HG02588 (cell line): ENCODE results near the gene ISOC1.

ENCODE experiments used
- ATAC-seq: cut with Tn5 transposase; IDR thresholded peaks from one replicate; pipeline ENCODE4 v1.9.1; 2021; ENCODE audit warnings: mild to moderate bottlenecking, moderate library complexity; ENCODE audit not compliant: unreplicated experiment

The ISOC1 gene

DNA sequence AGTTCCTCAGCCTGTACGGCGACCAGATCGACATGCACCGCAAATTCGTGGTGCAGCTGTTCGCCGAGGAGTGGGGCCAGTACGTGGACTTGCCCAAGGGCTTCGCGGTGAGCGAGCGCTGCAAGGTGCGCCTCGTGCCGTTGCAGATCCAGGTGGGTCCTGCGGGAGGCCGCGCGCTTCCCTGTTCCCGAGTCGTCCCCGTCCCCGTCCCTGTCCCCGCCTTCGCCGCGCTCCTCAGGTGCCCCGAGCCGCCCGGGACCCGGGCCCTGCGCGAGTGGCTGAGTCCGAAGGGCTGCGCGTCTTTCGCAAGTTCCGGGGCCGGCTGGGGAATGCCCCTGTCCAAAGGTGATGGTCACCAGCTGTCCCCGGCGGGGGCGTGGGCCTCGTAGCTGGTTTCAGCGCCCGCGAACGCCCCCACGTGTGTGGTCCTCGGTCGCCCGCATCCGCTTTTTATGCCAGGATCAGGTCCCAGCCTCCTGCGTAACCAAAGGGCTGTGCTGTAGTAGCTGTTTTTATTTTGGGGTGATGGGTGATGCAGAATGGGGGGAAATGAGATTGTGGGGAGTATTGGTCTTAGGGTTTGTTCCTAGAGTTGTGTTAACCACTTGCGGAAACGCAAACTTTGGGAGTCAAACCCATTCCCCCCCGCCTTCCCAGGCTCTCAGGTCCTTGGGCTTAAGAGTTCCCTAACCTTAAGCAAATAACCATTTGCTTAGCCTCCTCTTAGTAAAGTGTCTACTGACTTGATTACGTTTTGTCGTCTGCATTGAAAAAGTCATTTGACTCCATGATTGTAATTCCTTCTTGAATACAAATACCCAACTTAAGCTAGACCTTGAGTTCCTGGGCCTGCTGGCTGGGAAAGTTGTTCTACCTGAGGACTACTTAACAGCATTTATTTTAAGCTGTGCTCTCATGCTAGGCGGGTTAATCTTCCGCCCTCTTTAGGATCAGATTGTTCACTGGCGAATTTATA, 663 bp downstream of the ISOC1 start:
- ATAC-seq, result peak; percentile 47

DNA sequence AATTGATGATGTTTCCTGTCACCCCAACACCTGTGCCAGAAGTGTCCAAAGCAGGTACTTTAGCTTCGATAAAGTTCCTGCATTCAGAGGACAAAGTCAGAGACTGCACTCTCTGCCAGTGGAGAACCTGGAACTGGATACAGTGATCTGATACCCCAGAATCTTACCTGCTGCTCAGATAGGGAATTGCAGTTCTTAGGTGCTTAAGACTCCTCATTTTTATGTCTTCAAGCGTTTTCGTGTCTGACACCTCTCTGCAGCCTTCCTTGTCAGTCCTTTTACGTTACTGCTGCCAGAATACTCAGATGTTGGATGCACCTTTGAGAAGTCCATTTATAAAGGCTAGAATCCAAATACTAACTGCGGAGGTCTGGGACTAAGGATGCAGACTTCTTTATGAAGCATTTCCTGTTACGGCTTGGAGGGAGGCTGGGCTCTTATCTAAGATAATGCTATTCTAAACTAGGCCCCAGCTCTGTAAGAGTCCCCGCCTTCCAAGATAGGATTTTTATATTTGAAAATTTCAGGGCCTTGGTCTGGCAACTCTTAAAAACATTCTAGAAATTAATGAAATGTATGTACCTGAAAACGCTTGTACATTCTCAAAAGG, 1.9 kb downstream of the ISOC1 start:
- ATAC-seq, result no peak

DNA sequence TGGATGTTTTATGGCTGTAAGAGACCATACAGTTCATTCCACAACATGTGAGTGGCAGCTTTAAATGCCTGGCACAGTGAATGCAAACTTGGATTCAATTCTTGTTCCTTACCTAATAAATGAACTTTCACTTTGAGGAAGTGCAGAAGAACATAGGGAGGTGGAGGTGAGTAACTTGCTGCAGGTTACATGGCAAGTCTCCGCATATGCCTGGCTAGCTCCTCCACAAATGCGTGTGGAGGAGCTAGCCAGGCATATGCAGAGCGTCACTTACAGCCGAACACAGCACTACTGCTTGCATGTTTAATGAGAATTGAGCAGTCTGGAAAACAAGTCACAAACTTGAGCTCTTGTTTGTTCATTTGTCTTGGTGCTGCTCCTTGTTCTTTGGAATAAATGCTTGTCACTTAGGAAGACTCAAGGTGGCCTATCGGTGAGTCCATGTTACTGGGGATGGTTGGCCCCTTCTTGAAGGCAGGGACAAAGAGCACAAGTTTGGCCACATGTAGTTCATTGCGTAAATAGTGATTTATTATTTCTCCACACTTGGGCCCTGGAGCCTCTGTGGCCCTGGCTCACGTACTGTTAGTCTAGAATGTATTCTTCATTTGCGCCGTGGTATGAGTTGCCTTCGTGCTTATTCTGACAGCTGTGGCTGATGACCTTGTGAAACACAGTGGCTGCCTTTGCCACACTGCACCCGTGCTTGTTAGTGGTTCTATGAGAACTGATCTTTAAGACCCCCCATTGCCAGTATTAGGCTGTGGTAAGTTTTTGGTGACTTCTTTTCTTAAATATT, 3.1 kb downstream of the ISOC1 start:
- ATAC-seq, result no peak

DNA sequence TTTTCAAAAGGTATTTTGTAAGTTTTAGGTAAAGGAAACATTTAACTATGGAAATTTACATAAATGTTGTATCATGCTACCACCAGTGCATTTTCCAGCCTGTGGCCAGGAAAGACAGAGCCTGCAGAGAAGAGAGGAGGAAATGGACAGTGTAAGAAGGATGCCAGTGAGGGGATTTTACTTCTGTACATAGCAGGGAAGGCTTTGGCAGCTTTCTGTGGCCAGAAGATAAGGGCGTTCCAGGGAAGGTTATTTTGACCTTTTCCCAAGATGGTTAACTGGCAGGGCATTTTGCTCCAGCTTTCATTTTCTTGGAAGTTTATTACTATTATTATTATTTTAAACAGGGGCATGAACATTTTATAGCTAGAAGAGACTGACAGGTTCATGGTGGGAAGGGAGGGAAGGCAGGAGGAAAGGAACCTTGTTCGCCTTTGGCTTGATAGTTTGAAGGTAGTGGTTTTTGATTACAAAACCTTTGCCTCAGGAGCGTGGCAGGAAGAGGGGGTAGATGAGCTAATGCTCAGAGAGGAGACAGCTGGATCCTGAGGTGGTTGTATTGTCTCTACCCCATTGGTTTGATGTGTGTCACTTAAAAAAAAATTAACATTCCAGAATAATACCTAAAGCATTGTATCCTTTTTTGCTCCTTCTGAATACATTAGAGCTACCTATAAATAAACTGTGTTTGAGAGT, 4.1 kb downstream of the ISOC1 start:
- no peak for ATAC-seq

DNA sequence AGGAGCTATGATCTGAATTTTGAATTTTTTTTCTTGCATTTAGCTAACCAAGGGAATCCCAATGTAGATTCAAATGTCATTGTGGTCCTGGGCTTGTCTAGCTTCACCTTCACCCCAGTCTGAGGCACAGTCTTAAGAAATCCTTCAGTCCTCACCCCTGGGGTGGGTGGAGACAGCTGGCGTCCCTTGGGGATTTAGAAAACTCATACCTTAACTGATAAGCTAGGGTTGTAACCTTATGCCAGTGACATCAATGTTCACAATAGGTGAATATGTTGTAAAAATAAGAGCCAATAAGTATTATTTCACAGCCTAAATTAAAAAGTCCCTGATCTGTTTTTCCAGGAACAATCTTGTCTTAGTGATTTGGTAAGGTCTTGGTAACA, 4.6 kb downstream of the ISOC1 start:
- ATAC-seq, result no peak

DNA sequence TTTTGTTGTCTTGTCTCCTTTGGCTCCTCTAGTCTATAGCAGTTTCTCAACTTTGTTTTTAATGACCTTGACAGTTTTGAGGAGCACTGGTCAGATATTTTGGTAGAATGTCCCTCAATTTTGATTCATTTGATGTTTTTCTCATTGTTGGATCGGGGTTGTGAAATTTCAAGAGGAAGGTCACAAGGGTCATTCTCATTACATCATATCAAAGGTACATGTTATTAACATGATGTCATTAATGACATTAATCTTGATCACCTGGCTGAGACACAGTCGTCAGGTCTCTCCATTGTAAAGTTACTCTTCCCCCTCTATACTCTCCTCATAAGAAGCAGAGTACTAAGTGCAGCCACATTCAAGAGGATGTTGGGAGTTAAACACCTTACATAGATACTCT, 7.2 kb downstream of the ISOC1 start:
- ATAC-seq, result no peak

DNA sequence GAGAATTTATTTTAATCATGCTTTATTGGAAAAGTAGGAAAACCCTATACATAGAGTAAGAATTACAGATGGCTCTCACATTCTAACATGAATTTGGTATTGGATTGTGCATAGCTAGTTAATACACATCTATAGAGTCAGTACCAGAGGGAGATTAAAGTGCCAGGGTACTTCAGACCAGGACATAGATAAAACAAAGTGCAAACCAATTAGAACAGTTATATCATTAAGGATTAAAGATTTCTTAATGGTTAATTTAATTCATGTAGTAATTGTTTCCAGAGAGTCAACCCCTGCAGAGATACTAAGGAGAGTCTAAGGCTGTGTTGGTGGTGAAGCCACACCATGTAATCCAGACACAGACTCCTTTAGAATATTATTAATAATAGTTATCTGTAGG, 8.8 kb downstream of the ISOC1 start:
- no peak for ATAC-seq

DNA sequence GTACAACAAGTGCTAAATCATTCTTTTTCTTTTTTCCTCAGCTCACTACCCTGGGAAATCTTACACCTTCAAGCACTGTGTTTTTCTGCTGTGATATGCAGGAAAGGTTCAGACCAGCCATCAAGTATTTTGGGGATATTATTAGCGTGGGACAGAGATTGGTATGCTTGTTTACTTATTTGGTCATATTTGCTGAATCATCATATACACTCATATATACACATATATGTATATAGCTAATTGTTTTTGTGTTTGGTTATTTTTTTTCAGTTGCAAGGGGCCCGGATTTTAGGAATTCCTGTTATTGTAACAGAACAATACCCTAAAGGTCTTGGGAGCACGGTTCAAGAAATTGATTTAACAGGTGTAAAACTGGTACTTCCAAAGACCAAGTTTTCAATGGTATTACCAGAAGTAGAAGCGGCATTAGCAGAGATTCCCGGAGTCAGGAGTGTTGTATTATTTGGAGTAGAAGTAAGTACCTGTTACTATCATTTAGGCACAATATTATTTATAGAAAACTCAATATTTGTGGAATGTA, 10.4 kb downstream of the ISOC1 start:
- ATAC-seq, result no peak

DNA sequence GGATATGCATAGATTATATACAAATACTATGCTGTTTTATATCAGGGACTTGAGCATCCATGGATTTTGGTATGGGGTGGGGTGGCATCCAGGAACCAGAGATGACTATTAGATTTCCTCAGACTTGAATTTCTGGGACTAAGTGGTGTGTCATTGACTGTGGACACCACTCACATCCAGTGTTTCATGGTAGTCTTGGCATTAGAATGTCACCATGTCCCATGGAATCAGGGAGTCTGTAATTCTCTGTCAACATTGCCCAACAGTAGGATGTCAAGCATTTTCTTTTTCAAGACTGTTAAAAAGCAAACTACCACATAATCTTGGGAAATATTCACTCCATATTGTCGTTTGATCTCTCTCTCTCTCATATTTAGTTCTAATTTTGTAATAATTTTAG, 13.1 kb downstream of the ISOC1 start:
- no peak for ATAC-seq

DNA sequence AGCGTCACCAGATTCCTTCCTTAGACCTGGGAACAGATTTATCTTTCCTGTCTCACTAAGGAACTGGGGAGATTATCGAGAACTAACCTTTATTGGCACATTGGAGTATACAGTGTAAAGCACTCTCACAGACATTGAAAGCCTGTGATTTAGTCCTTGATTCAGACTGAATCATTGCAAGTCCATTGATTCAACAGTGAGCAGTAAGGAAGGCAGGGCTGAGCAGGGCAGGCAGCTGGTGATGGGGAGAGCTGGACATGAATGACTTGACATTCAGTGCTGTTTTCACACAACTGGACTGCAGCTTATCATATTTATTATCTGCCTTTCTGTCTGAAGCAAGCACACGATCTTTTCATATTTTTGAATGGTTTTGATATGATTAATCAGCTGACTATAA, 16.2 kb downstream of the ISOC1 start:
- ATAC-seq, result no peak

DNA sequence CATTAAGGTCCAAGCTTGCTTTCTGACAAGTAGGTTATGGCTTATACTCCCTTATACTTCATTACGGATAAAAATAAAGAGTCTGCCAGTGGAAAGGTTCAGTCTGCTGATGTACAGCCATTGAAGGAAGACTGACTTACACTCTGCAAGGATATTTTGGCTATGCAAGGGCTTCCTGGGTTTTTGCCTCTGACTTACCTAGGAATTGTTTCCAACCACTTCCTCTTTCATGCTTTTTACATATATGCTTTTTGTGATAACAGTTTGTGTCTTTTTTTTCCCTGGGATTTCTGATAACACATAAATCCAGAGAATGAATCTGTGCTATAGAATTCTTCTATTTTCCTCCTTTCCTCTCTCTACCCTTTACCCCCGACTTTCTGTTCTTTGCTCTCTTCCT, 16.8 kb downstream of the ISOC1 start:
- ATAC-seq, result no peak

DNA sequence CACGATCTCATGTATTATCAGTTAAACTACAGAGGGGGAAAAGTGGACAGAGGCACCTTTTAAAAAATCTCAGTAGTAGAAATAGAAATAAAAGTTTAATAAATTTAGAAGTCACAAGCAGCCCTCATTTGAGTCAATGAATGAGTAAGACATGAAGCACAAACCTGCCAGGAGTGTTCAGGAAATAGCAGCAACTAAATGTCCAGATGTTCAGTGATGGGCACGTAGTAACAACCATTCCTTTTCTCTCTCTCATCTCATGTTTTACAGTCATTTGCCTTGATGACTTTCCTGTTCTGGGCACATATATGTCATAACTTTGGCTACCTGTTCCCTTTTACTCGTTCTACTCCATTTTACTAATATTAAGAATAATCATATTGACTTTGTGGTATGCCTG, 17.7 kb downstream of the ISOC1 start:
- ATAC-seq, result no peak

DNA sequence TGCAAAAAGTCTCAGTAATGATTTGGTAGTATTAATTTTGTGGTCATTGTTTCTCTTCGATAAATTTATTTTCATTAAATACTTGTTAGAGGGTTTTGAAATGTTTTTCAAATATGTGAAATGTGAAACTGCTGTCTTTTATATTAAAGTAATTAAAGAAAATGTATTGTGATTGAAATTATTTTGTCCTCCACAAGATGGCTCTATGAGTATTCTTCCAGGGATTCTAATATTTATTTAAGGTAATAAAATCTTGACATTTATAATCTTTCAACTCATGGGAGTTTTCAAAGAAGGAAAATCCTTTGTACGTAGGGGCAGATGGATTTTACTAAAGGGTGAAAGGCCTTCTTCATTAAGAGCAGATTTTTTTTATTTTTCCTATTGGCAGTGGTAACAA, 19.3 kb downstream of the ISOC1 start:
- ATAC-seq, result no peak

DNA sequence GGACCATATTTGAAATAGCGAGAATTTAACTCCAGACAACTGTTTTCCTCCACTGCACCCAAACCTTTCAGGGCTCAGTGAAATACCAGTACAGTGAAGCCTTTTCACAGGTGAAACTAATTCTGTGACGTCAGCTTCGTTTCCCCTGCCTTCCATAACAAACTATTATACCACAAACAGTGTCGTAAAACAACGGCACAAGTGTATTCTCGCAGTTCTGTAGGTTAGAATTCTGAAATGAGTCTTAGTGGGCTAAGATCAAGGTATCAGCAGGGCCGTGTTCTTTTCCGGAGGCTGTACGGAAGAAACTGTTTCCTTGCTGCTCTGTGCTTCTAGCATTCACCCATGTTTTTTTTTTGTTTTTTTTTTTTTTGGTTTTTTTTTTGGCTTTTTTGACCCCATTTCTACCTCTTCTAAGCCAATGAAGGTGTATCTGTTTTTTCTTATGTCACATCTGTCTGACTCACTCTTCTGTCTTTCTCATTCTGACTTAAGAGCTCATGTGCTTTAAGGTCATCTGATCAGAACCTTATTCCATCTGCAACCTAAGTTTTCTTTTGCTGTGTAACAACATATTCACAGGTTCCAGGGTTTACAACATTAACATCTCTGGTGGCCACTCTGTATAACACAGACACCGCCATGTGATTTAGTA, 20.1 kb downstream of the ISOC1 start:
- ATAC-seq, result no peak

DNA sequence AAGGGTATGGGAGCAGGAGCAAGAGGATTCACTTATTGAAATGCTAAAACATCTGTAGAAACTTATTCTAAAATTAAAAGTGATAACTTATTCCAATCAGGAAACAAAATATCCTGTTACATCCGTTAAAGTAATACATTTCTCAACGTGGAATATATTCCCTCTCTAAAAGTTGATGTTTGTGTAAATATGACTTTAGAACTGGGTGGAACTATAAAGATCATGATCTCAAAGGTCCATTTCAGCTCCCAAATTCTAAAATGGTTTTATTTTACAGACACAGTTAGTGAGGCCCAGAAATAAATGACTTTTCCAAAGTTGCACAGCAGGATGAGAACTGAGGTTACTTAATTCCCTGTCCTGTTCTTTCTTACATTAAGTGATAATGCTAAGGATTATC, 21.1 kb downstream of the ISOC1 start:
- no peak for ATAC-seq

DNA sequence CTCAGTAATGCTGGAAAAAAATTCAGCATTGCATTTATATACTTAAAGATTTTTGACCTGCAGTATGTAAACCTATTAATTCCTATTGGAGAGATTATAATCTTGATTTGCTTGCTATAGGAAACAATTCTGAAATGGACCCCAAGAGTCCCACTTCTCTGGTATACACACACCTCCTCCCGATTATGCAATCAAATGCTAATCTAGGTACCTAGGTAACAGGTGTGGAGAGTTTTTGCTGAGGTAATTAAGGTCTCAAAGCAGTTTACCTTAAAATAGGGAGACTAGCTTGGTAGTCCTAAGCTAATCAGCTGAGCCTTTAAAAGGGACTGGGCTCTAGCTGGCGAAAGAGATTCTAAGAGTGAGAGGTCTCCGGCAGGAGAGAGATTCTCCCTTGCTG, 22.2 kb downstream of the ISOC1 start:
- ATAC-seq, result no peak

DNA sequence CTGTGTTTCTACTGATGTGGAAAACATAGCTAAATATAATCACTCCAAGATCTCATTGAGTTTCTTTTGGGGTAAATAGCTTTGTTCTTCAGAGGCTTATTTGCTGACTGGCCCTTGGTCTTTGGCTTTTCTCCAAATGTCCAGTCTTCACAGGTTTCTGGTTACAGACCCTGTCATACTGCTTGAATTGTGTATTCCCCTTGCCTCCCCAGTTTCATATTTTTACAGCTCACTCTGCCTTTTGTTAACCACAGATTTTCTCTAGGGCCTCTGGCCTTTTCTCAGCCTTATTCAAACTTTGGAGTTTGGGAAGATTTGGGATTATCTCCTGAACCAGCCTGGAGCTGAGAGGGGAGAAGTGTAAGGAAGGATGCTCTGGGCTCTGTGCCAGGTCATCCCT, 23.9 kb downstream of the ISOC1 start:
- no peak for ATAC-seq

DNA sequence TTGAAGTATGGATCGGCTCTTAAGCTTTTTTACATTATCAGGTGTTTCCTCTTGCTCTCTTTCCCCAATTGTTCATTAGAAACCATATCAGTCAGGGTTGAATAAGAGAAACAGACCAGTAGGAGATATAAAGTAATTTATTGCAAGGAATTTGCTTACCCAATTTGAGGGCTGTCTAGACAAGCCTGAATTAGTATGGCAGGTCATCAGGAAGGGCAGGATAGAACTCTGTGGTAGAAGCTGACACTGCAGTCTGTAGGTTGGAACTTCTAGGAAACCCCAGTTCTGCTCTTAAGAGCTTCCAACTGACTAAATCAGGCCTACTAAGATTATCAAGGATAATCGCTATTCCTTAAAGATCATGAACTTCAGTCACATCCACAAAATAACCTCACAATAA, 24.3 kb downstream of the ISOC1 start:
- no peak for ATAC-seq

DNA sequence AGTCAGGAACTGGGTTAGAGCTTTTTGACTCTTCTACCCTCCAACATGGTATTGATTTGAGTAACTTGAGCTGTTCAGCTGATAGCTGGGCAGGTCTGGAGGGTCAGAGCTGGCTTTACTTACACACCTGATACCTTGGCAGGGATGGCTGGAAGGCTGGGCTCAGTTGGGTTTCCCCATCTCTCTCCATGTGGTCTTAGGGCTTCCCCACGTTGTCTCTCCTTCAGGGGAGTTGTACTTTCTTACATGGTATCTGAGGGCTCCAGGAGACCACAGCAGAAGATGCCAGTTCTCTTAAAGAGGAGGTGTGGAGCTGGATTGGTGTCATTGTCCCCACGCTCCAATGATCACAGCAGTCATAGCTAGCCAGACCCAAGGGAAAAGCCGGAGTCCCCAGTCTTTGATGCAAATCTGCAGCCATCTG, 25.6 kb downstream of the ISOC1 start:
- ATAC-seq, result peak; percentile 79

DNA sequence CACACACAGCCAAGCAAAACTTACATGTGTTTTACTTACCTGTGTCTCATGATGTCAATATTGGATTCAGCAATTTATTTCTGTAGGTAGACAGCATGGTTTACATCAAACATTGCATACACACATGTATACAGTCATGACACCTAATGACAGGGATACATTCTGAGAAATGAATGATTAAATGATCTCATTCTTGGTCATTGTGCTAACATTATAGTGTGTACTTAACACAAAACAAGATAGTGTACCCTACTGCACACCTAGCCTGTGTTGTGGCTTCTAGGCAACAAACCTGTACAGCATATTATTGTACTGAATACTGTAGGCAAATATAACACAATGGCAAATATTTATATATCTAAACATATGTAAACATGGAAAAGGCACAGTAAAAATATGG, 28.0 kb downstream of the ISOC1 start:
- no peak for ATAC-seq
